GM12878 (cell line): ENCODE results near the gene SFSWAP. TPM values are rescaled to one million over a fixed set of nuclear protein-coding genes. Genes with fewer than 3 reads are reported as not detected.

Experiments
- ATAC-seq: fragments of 200-7000 bp; cut with Tn5 transposase; 3 replicates; pipeline ENCODE4 v1.9.1; 2020; ENCODE audit warnings: mild to moderate bottlenecking, moderate library complexity
- BruUV-seq: library from RNA; stranded (reverse); fragments of 400-500 nt; replicated peaks from 2 replicates; lab custom pipeline; 2021; lab: Mats Ljungman, UMichigan
- CTCF ChIA-PET: fragments of 300-600 bp; sonication (Branson Sonifier 250); formaldehyde crosslinking; extraction: SDS; loops from one replicate; lab custom pipeline; 2021; ENCODE audit warnings: inconsistent platforms; lab: Yijun Ruan, JAX
- POLR2A ChIA-PET: fragments of 350-600 bp; formaldehyde crosslinking; extraction: SDS; loops from one replicate; lab custom pipeline; 2021; ENCODE audit warnings: inconsistent platforms; lab: Charles Lee
- RAD21 ChIA-PET: fragments of 300-600 bp; sonication (Branson Sonifier 250); formaldehyde crosslinking; loops from one replicate; lab custom pipeline; 2023; ENCODE audit warnings: antibody characterized with exemption; ENCODE audit not compliant: unreplicated experiment; lab: Charles Lee
- SMC1A ChIA-PET: fragments of 300-600 bp; sonication (Branson Sonifier 250); formaldehyde crosslinking; loops from one replicate; lab custom pipeline; 2023; ENCODE audit not compliant: unreplicated experiment, uncharacterized antibody; lab: Charles Lee
- DNase-seq: peaks from one replicate; pipeline ENCODE4 v3.0.0-alpha.2; 2011; ENCODE audit warnings: low read depth, low spot score
- FAIRE-seq: peaks from 3 replicates; lab custom pipeline; 2011; peaks lifted over from hg19 to GRCh38; lab: Jason Lieb, UNC
- H2AFZ ChIP-seq: 2 replicates; pipeline ENCODE4 v1.6.0; 2011; ENCODE audit warnings: low read depth, low read length, control low read depth; ENCODE audit not compliant: control insufficient read depth
- H3K27ac ChIP-seq: 2 replicates; pipeline ENCODE4 v1.5.1; 2011; ENCODE audit warnings: control low read depth; ENCODE audit not compliant: control insufficient read depth, insufficient read depth
- H3K27me3 ChIP-seq, 2 experiments: replicated peaks in 1 of 2; 2 replicates each; pipeline versions ENCODE4 v1.6.0 to v1.6.1; 2011; ENCODE audit warnings: low read length in 1 of 2; ENCODE audit not compliant: control insufficient read depth in 2 of 2, insufficient read depth in 2 of 2
- H3K36me3 ChIP-seq, 2 experiments: 2 replicates each; pipeline ENCODE4 v1.5.1; 2011; ENCODE audit warnings: low read length in 1 of 2; ENCODE audit not compliant: control insufficient read depth in 2 of 2, insufficient read depth in 2 of 2
- H3K4me1 ChIP-seq: 2 replicates; pipeline ENCODE4 v1.6.1; 2011; ENCODE audit warnings: mild to moderate bottlenecking, low read length, moderate library complexity, mixed read lengths; ENCODE audit not compliant: control insufficient read depth, insufficient read depth
- H3K4me2 ChIP-seq: 2 replicates; pipeline ENCODE4 v1.6.0; 2011; ENCODE audit warnings: control low read depth; ENCODE audit not compliant: control insufficient read depth, insufficient read depth
- H3K4me3 ChIP-seq: fragments of 200-600 bp; sonication (generic); 2 replicates; pipeline ENCODE4 v1.5.1; 2016
- H3K79me2 ChIP-seq: 2 replicates; pipeline ENCODE4 v1.6.0; 2011; ENCODE audit warnings: low read length; ENCODE audit not compliant: control insufficient read depth, insufficient read depth
- H3K9ac ChIP-seq: 2 replicates; pipeline ENCODE4 v1.8.0; 2011; ENCODE audit warnings: low read length, control low read depth, mixed read lengths; ENCODE audit not compliant: control insufficient read depth, insufficient read depth
- H3K9me3 ChIP-seq: replicated peaks from 3 replicates; pipeline ENCODE4 v1.5.1; 2011; ENCODE audit warnings: mild to moderate bottlenecking, low read length; ENCODE audit not compliant: control insufficient read depth, insufficient read depth
- H4K20me1 ChIP-seq: 2 replicates; pipeline ENCODE4 v1.6.0; 2011; ENCODE audit not compliant: control insufficient read depth, insufficient read depth
- CEBPZ ChIP-seq: fragments of 150-350 bp; IDR thresholded peaks from 2 replicates; pipeline ENCODE4 v1.6.1; 2016; ENCODE audit warnings: low read depth, low read length
- HDAC6 ChIP-seq: fragments of 200-600 bp; sonication (generic); IDR thresholded peaks from one replicate; pipeline ENCODE4 v1.8.0; 2017; ENCODE audit warnings: antibody characterized with exemption; ENCODE audit not compliant: unreplicated experiment
- HSF1 ChIP-seq: fragments of 150-350 bp; IDR thresholded peaks from 2 replicates; pipeline ENCODE4 v1.6.1; 2014; ENCODE audit warnings: mild to moderate bottlenecking, low read depth, low read length
- IKZF2 ChIP-seq, 2 experiments: fragments of 450-650 bp; IDR thresholded peaks; 2 replicates each; pipeline ENCODE4 v1.6.1; 2017; ENCODE audit warnings: mild to moderate bottlenecking in 2 of 2, moderate library complexity in 2 of 2
- JUNB ChIP-seq: IDR thresholded peaks from 2 replicates; pipeline ENCODE4 v1.6.1; 2016; ENCODE audit warnings: antibody characterized with exemption, mild to moderate bottlenecking
- RAD21 ChIP-seq: IDR thresholded peaks from 2 replicates; pipeline ENCODE4 v1.6.1; 2011; ENCODE audit warnings: mild to moderate bottlenecking, low read depth, low read length, moderate library complexity; ENCODE audit not compliant: insufficient read depth
- RELB ChIP-seq: fragments of 450-650 bp; IDR thresholded peaks from 2 replicates; pipeline ENCODE4 v1.6.1; 2017; ENCODE audit warnings: low read depth, mild to moderate bottlenecking, moderate library complexity
- SMC3 ChIP-seq: IDR thresholded peaks from 2 replicates; pipeline ENCODE4 v1.6.1; 2011; ENCODE audit warnings: low read length, improper control_type of control experiment, borderline replicate concordance
- WGBS: methylation state at CpG from one replicate; pipeline ENCODE4 v1.1.6; 2016; ENCODE audit warnings: low lambda C conversion rate; ENCODE audit not compliant: insufficient replicate concordance, insufficient coverage; ENCODE audit errors: missing lambda C conversion rate; 5-methylcytosine and 5-hydroxymethylcytosine counted together
- in situ Hi-C: fragments of 300-500 bp; cut with MboI; formaldehyde crosslinking; loops from 9 replicates; pipeline ENCODE4 v1.14.3; 2018; ENCODE audit warnings: mixed read lengths
- intact Hi-C: fragments of 100-400 bp; cut with micrococcal nuclease; formaldehyde crosslinking; loops from one replicate; pipeline ENCODE4 v1.14.2; 2022; ENCODE audit not compliant: unreplicated experiment
- polyA plus RNA-seq, 11 experiments: library from polyadenylated mRNA; depleted of rRNA in 4 of 11; unstranded in 6 of 11; stranded (reverse) in 5 of 11; fragments of >200 nt; fragmentation: Nextera tagmentation in 4 of 11; fragmentation: Illumina TruSeq in 1 of 11; extraction: Ambion mirVana in 4 of 11; extraction: Trizol in 1 of 11; gene quantifications; 1 replicate in 1 of 11; 2 replicates in 10 of 11; pipeline versions ENCODE4 v1.2.1 to v1.2.3, GENCODE V29; 2011 to 2016; ENCODE audit warnings: inconsistent platforms in 2 of 11, missing spikeins in 2 of 11, low read depth in 1 of 11
- total RNA-seq, 4 experiments: library from RNA; depleted of rRNA in 3 of 4; stranded (reverse); fragments of >200 nt in 3 of 4; fragmentation: Illumina TruSeq in 1 of 4; extraction: Trizol in 1 of 4; gene quantifications; 2 replicates each; pipeline versions ENCODE4 v1.2.1 to v1.2.3, GENCODE V29; 2013 to 2021

Gene SFSWAP
- total and polyA plus RNA-seq, 10 of the 15 experiments (the other 5 are each of a cell fraction or from before 2014, with no cell fraction given) = 1.8 to 48.6 (median 25.0) TPM

- ChIA-PET POLR2A (no interaction called here), RAD21 (no interaction called here)
- Histone ChIP-seq H3K27me3 (no peaks in the 10 kb centered on the region), H2AFZ (no peak overlapping the region)
- 87% methylated on average over 13 of the region's 15 CpGs for WGBS
- DNase-seq = no peak
- no peak for TF ChIP-seq RELB
- no peak for TF ChIP-seq RAD21
- no peak for TF ChIP-seq SMC3
- TF ChIP-seq HDAC6 = no peak
- no peak for TF ChIP-seq CEBPZ
- TF ChIP-seq JUNB = no peak
- no peak for TF ChIP-seq HSF1
- TF ChIP-seq IKZF2 (IDR thresholded peaks at IDR 0.05) = no peak
- TF ChIP-seq, all 136 proteins: peak for 0
- Histone ChIP-seq H3K79me2 (no peaks in the 10 kb centered on the region), H4K20me1 (no peaks in the 10 kb centered on the region), H3K4me1 (peaks cover 3% of the 10 kb centered on the region; the same call in 1 of the 2 replicates), H3K9me3 (no peaks in the 10 kb centered on the region), H3K9ac (no peak overlapping the region), H3K36me3 (peaks cover 14 to 16% of the 10 kb centered on the region in 2 experiments), H3K27ac (no peak overlapping the region), H3K4me2 (no peak overlapping the region), H3K4me3 (no peak overlapping the region)
- intact Hi-C loops = no loop called here
- in situ Hi-C loops = no loop called here
- no peak for ATAC-seq
- no TSS peak for BruUV-seq
- ChIA-PET CTCF (no interaction called here), SMC1A (interaction anchor here (2.3 kb wide), 1 partner anchor 10 kb away, joined by 6 read pairs; no protein-coding TSS in a partner anchor)
- no peak for FAIRE-seq
Measured at GRCh38 chr12:131786331-131786730, 75.4 kb downstream of the SFSWAP start.
